Measurements from ENCODE around the gene SCN11A. TPM values are rescaled to one million over a fixed set of nuclear protein-coding genes. Genes with fewer than 3 reads are reported as not detected.

The SCN11A gene
- not detected in 2 replicates for total RNA-seq (2021)
- percentile 6 among the genes with signal in this experiment for Bru-seq, nascent RNA
- BruChase-seq, experiment 1, labeled RNA remaining after a 2-hour chase = percentile 7 among the genes with signal in this experiment
- percentile 7 among the genes with signal in this experiment for BruChase-seq, experiment 2, labeled RNA remaining after a 6-hour chase
- long read RNA-seq = 0 reads

DNA sequence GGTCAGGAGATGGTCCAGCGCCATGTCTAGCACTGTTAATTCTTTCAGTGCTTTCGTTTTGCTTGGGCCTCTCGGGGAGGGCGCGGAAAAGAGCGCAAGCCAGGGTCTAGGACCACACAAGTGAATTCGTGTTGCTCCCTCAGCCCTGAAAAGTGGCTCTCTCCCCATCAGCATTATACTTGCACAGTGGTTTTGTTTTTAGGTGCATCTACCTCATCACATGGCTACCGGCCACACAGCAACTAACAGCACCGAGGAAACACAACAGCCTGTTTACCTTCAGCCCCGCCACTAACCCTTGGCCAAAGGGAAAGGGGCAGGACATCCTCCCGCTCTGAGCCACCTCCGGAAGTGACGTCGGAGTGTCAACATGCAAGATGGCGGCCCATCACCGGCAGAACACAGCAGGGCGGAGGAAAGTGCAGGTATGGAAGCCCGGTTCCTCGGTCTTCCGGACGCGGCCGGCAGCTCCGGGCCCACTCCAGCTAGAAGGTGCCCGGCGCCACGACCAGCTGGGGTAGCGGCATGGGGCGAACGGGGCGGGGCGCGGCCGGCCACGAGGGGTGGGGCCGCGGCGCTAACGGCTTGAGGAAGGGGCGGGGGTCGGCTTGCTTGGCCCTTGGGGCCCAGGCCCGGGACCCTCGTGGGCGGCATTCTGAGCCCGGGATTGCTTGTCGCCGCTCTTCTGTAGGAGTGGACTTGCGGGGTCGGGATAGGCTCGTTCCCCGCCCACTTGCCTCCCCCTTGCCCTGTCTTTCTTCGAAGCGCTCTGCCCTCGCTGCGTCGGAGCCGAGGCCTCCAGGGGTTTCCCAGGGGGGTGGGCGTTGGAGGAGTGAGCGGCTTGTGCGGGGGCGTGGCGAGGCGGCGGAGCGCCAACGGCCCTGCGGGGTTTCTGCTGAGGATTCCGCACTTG lies at the start of gene SCN11A, which contains the start of gene WDR48:
SCN11A (minus strand) TSS at position 296 of the 913 bp plus-strand sequence. CDS start 101,582 bp downstream, outside the sequence.
WDR48 (plus strand) TSS at position 368 of the 913 bp plus-strand sequence; CDS start at position 378, 10 bp downstream.
- ChIA-PET POLR2A (ENCODE audit: low non-redundant PET) (no interaction called here), CTCF (no interaction called here)
- no TSS peak for BruUV-seq (replicated peaks)
- no peak for TF ChIP-seq EZH2 (IDR thresholded peaks at IDR 0.05; ENCODE audit: borderline replicate concordance, low read depth, low read length, poor library complexity, severe bottlenecking)
- TF ChIP-seq, protein P1, sequence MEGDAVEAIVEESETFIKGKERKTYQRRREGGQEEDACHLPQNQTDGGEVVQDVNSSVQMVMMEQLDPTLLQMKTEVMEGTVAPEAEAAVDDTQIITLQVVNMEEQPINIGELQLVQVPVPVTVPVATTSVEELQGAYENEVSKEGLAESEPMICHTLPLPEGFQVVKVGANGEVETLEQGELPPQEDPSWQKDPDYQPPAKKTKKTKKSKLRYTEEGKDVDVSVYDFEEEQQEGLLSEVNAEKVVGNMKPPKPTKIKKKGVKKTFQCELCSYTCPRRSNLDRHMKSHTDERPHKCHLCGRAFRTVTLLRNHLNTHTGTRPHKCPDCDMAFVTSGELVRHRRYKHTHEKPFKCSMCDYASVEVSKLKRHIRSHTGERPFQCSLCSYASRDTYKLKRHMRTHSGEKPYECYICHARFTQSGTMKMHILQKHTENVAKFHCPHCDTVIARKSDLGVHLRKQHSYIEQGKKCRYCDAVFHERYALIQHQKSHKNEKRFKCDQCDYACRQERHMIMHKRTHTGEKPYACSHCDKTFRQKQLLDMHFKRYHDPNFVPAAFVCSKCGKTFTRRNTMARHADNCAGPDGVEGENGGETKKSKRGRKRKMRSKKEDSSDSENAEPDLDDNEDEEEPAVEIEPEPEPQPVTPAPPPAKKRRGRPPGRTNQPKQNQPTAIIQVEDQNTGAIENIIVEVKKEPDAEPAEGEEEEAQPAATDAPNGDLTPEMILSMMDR (conservative IDR thresholded peaks at IDR 0.05; ENCODE audit: low read depth, low read length) = no peak
- DNase-seq (ENCODE audit: low spot score) = peak; percentile 84
- no peaks in the 10 kb centered on the region for H3K36me3 ChIP-seq (ENCODE audit: insufficient read depth, low read length, poor library complexity, severe bottlenecking)
- H3K27me3 ChIP-seq (replicated peaks; ENCODE audit: insufficient read depth, low read depth, low read length, poor library complexity) = no peaks in the 10 kb centered on the region
- H3K4me3 ChIP-seq (ENCODE audit: low read depth, low read length, poor library complexity, severe bottlenecking) = peak within 1 kb of the TSS; percentile 77
- H3K27ac ChIP-seq (ENCODE audit: low read depth, low read length, poor library complexity, severe bottlenecking) = peak within 1 kb of the TSS; percentile 84
- H3K4me1 ChIP-seq (ENCODE audit: insufficient read depth, low read length, poor library complexity, severe bottlenecking) = no peaks in the 10 kb centered on the region
- intact Hi-C loops (cut with micrococcal nuclease; ENCODE audit: unreplicated experiment) = no loop called here
- no peaks in the 10 kb centered on the region for H3K9me3 ChIP-seq (ENCODE audit: low read depth, low read length, poor library complexity, severe bottlenecking)

DNA sequence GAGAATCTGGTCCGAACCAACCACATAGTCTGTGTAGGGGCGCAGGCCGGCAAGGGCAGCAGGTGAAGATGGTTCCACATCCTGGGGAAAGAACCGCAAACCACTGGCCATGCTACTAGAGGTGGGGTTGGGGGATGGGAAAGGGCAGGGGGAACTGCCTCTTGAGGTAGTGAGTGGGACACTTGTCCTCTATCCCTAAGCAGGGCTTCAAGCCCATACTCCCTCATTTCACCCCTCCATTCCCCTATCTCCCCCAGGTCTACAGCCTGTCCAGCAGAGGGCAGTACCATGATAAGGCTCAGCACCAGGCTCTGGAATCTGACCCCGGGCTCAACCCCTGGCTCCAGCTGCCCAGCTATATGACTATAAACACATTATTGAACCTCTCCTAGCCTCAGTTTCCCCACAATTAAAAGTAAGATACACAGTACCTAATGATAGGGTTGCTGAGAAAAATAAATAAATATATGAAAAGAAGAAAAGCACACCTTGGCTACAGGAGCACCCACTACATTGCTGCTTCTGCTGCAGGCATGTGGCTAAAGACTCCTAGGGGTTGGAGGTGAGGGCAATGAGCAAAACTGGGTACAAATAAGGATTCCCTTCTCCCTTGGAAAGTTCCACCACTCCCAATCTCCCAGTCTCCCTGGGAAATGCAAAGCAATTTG lies 49.4 kb upstream of the SCN11A start:
- intact Hi-C loops (cut with micrococcal nuclease; ENCODE audit: unreplicated experiment) = loop anchor here (5.0 to 10.0 kb wide), 2 partner anchors 84 to 186 kb away; no protein-coding TSS in a partner anchor

DNA sequence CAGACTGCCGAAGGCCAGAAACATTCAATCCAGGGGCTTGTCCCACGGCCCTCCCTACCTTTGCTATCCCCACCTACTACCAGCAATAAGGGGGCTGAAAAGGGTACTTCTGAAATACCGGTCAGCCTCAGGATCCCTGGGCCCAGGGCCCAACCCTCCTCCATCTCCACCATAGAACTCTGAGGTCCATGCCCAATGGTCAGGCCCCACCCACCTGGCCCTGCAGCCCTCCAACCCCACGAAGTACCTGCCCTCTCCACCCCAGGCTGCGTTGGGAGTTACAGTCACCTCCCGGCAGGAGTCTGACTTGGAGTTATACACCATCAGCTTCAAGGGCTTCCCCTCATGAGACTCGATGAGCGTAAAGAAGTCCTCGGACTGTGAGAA lies 48.7 kb upstream of the SCN11A start:
- Histone ChIP-seq H3K4me1 (ENCODE audit: insufficient read depth, low read length, poor library complexity, severe bottlenecking) (no peaks in the 10 kb centered on the region), H3K36me3 (ENCODE audit: insufficient read depth, low read length, poor library complexity, severe bottlenecking) (peaks cover 9% of the 10 kb centered on the region), H3K27me3 (replicated peaks; ENCODE audit: insufficient read depth, low read depth, low read length, poor library complexity) (no peaks in the 10 kb centered on the region), H3K27ac (ENCODE audit: low read depth, low read length, poor library complexity, severe bottlenecking) (no peak overlapping the region), H3K9me3 (ENCODE audit: low read depth, low read length, poor library complexity, severe bottlenecking) (no peaks in the 10 kb centered on the region), H3K4me3 (ENCODE audit: low read depth, low read length, poor library complexity, severe bottlenecking) (no peak overlapping the region)
- BruUV-seq (replicated peaks) = no TSS peak
- intact Hi-C loops (cut with micrococcal nuclease; ENCODE audit: unreplicated experiment) = loop anchor here (5.0 to 10.0 kb wide), 2 partner anchors 84 to 187 kb away; no protein-coding TSS in a partner anchor
- no peak for DNase-seq (ENCODE audit: low spot score)
- POLR2A ChIA-PET (ENCODE audit: low non-redundant PET) = no interaction called here
- CTCF ChIA-PET = no interaction called here
- TF ChIP-seq, protein P1 (conservative IDR thresholded peaks at IDR 0.05; ENCODE audit: low read depth, low read length) = no peak
- TF ChIP-seq EZH2 (IDR thresholded peaks at IDR 0.05; ENCODE audit: borderline replicate concordance, low read depth, low read length, poor library complexity, severe bottlenecking) = no peak

More for the DNA sequence above, 49.4 kb upstream of the SCN11A start:
- H3K27me3 ChIP-seq (replicated peaks; ENCODE audit: insufficient read depth, low read depth, low read length, poor library complexity) = no peaks in the 10 kb centered on the region
- peaks cover 5% of the 10 kb centered on the region for H3K36me3 ChIP-seq (ENCODE audit: insufficient read depth, low read length, poor library complexity, severe bottlenecking)
- no peak overlapping the region for H3K4me3 ChIP-seq (ENCODE audit: low read depth, low read length, poor library complexity, severe bottlenecking)
- no peaks in the 10 kb centered on the region for H3K9me3 ChIP-seq (ENCODE audit: low read depth, low read length, poor library complexity, severe bottlenecking)
- CTCF ChIA-PET = no interaction called here
- no peaks in the 10 kb centered on the region for H3K4me1 ChIP-seq (ENCODE audit: insufficient read depth, low read length, poor library complexity, severe bottlenecking)
- no peak for TF ChIP-seq EZH2 (IDR thresholded peaks at IDR 0.05; ENCODE audit: borderline replicate concordance, low read depth, low read length, poor library complexity, severe bottlenecking)
- TF ChIP-seq, protein P1 (conservative IDR thresholded peaks at IDR 0.05; ENCODE audit: low read depth, low read length) = peak; percentile 51
- POLR2A ChIA-PET (ENCODE audit: low non-redundant PET) = no interaction called here
- no peak for DNase-seq (ENCODE audit: low spot score)
- BruUV-seq (replicated peaks) = no TSS peak
- H3K27ac ChIP-seq (ENCODE audit: low read depth, low read length, poor library complexity, severe bottlenecking) = no peak overlapping the region

Measured in A673 (cell line).